Pancreas (tissue), 10 donors: Measurements from ENCODE around the gene ZNF576. TPM values are rescaled to one million over a fixed set of nuclear protein-coding genes. Genes with fewer than 3 reads are reported as not detected.
A peak's percentile ranks its signal among the peaks of the same experiment; 100 is the strongest.

Experiments used
- ATAC-seq, 4 donors: fragments of 200-7000 bp; cut with Tn5 transposase; one replicate each; pipeline versions ENCODE4 v1.8.0 to v1.9.1; 2020; ENCODE audit warnings: mild to moderate bottlenecking in 4 of 4, moderate library complexity in 4 of 4
- DNase-seq, 6 donors: peaks; one replicate each; pipeline ENCODE4 v3.0.0-alpha.2; 2020
- FAIRE-seq: peaks from 2 replicates; lab custom pipeline; 2012; peaks lifted over from hg19 to GRCh38; lab: Jason Lieb, UNC
- H3K27ac ChIP-seq, 4 donors: fragments of 200-600 bp; sonication (generic); 1 replicate in 3 of 4; 2 replicates in 1 of 4; pipeline versions ENCODE4 v1.5.0 to v1.8.0; 2020
- H3K27me3 ChIP-seq, 4 donors: fragments of 200-600 bp; one replicate each; pipeline ENCODE4 v1.8.0; 2021
- H3K36me3 ChIP-seq, 3 donors: fragments of 200-600 bp; sonication (generic) in 1 of 3; one replicate each; pipeline versions ENCODE4 v1.5.0 to v1.8.0; 2020 to 2021
- H3K4me1 ChIP-seq, 3 donors: fragments of 200-600 bp; one replicate each; pipeline ENCODE4 v1.8.0; 2021
- H3K4me3 ChIP-seq, 4 donors: fragments of 200-600 bp; sonication (generic) in 2 of 4; one replicate each; pipeline versions ENCODE4 v1.5.0 to v1.8.0; 2020 to 2021
- H3K9me3 ChIP-seq, 4 donors: fragments of 200-600 bp; one replicate each; pipeline ENCODE4 v1.8.0; 2021
- CTCF ChIP-seq, 4 donors: fragments of 200-600 bp; sonication (generic) in 3 of 4; IDR thresholded peaks; one replicate each; pipeline versions ENCODE4 v1.5.0 to v1.8.0; 2021; ENCODE audit warnings: antibody characterized with exemption in 4 of 4
- WGBS, 2 donors: extraction: QIAGEN DNeasy Blood & Tissue Kit; methylation state at CpG; one replicate each; pipeline ENCODE4 v1.1.7; 2013; 5-methylcytosine and 5-hydroxymethylcytosine counted together
- intact Hi-C, 3 donors: fragments of 100-400 bp; cut with DNase I; formaldehyde crosslinking; loops; one replicate each; pipeline versions ENCODE4 v1.11.1 to v1.14.2; 2022
- polyA plus RNA-seq, 2 donors: library from polyadenylated mRNA; stranded (reverse); fragments of 200-250 nt; gene quantifications; one replicate each; pipeline ENCODE4 v1.2.3, GENCODE V29; 2013
- total RNA-seq, 6 donors: library from RNA; stranded (reverse); fragmentation: NEBNext Ultra II Directional in 4 of 6; extraction: Animal tissue kit (Norgen Biotek cat#: 25700) in 4 of 6; gene quantifications; one replicate each; pipeline versions ENCODE4 v1.2.1 to v1.2.4, GENCODE V29; 2021 to 2023
- donor health status: healthy with polysubstance abuse.
- donor health status: DM: no; HTN: no; CAD: no; lungs with moderate emphysema.
- donor health status: DM: no; HTN: no; CAD: no.
- donor health status: control.
- donor health status: control.
- donor health status: Bipolar disorder and iron deficiency.
- donor health status: DM: yes; HTN: yes; CAD: no.
- donor health status: DM: no; HTN: no; CAD: no.
- donor health status: DM: no; HTN: no; CAD: no.
- donor health status: DM: yes; HTN: yes; CAD: no.

The ZNF576 gene
- total and polyA plus RNA-seq, 8 donors = 5.2 to 8.6 (median 6.7) TPM

- Histone ChIP-seq H3K36me3 (peaks cover 0 to 15% (median 12%) of the 10 kb centered on the region in 3 donors), H3K27me3 (no peaks in the 10 kb centered on the region), H3K9me3 (no peaks in the 10 kb centered on the region), H3K4me3 (peak overlapping the region; percentile 46 to 60 (median 53)), H3K4me1 (peaks cover 6 to 21% (median 17%) of the 10 kb centered on the region in 3 donors), H3K27ac (peak overlapping the region in 2 of 4 donors; percentile 74 to 97)
- no peak for TF ChIP-seq CTCF (IDR thresholded peaks at IDR 0.05)
- no peak for DNase-seq
- no peak for ATAC-seq
- WGBS, 2 donors = 87 to 92% methylated on average over 10 of the region's 10 CpGs
- FAIRE-seq = no peak
- intact Hi-C loops = no loop called here
These were observed 2.2 kb upstream of the ZNF576 start for GRCh38 chr19:43594081-43594697.

- TF ChIP-seq CTCF (IDR thresholded peaks at IDR 0.05) = peak; percentile 17 to 43 (median 32)
- ATAC-seq = peak in 3 of 4 donors; percentile 41 to 58 (median 44)
- FAIRE-seq = no peak
- peak overlapping the region; percentile 74 to 99 (median 96) for H3K27ac ChIP-seq
- no peaks in the 10 kb centered on the region for H3K27me3 ChIP-seq
- peaks cover 6 to 21% (median 17%) of the 10 kb centered on the region in 3 donors for H3K4me1 ChIP-seq
- intact Hi-C loops = no loop called here
- H3K36me3 ChIP-seq = peaks cover 0 to 15% (median 12%) of the 10 kb centered on the region in 3 donors
- DNase-seq = peak; percentile 38 to 83 (median 62)
- peak overlapping the region; percentile 46 to 60 (median 53) for H3K4me3 ChIP-seq
- 1 to 3% methylated on average over 55 to 64 of the region's 64 CpGs for WGBS, 2 donors
- H3K9me3 ChIP-seq = no peaks in the 10 kb centered on the region
These were observed 1.4 kb upstream of the ZNF576 start for GRCh38 chr19:43594710-43595604.

GRCh38 chr19:43595605-43595998 lies 793 bp upstream of the ZNF576 start:
- intact Hi-C loops = no loop called here

GRCh38 chr19:43596842-43597461 lies 557 bp downstream of the ZNF576 start:
- ATAC-seq (no peak), DNase-seq (peak in 1 of 6 donors; percentile 29), FAIRE-seq (no peak)
- peaks cover 6 to 21% (median 17%) of the 10 kb centered on the region in 3 donors for H3K4me1 ChIP-seq
- no peaks in the 10 kb centered on the region for H3K27me3 ChIP-seq
- 20 to 22% methylated on average over 7 of the region's 7 CpGs for WGBS, 2 donors
- no peak for TF ChIP-seq CTCF (IDR thresholded peaks at IDR 0.05)
- no peaks in the 10 kb centered on the region for H3K9me3 ChIP-seq
- H3K4me3 ChIP-seq = peak overlapping the region; percentile 53 to 60 (median 54)
- H3K27ac ChIP-seq = peak overlapping the region; percentile 96 to 99 (median 98)
- H3K36me3 ChIP-seq = peaks cover 0 to 13% (median 12%) of the 10 kb centered on the region in 3 donors
- intact Hi-C loops = no loop called here

More at GRCh38 chr19:43595605-43595998, 793 bp upstream of the ZNF576 start:
- no peak for TF ChIP-seq CTCF (IDR thresholded peaks at IDR 0.05)
- ATAC-seq = peak; percentile 8 to 27 (median 16)
- no peaks in the 10 kb centered on the region for H3K27me3 ChIP-seq
- peaks cover 0 to 15% (median 12%) of the 10 kb centered on the region in 3 donors for H3K36me3 ChIP-seq
- peak in 1 of 6 donors; percentile 46 for DNase-seq
- H3K4me3 ChIP-seq = peak overlapping the region; percentile 46 to 60 (median 53)
- peaks cover 6 to 21% (median 17%) of the 10 kb centered on the region in 3 donors for H3K4me1 ChIP-seq
- 0 to 1% methylated on average over 18 of the region's 18 CpGs for WGBS, 2 donors
- peak overlapping the region; percentile 74 to 99 (median 96) for H3K27ac ChIP-seq
- no peak for FAIRE-seq
- H3K9me3 ChIP-seq = no peaks in the 10 kb centered on the region
